SU-DHL-6 (cell line): ENCODE results near the gene STAT5A.

ENCODE experiments used
- H2AFZ ChIP-seq: fragments of 200-600 bp; sonication (generic); 2 replicates; pipeline ENCODE4 v1.6.1; 2014; ENCODE audit warnings: low read depth, mild to moderate bottlenecking, moderate library complexity, mixed read lengths, antibody characterized with exemption, low read length; ENCODE audit not compliant: severe bottlenecking
- H3F3A ChIP-seq: fragments of 200-600 bp; shearing (Covaris generic); 2 replicates; pipeline ENCODE4 v1.6.0; 2016; ENCODE audit warnings: antibody characterized with exemption, mild to moderate bottlenecking; ENCODE audit not compliant: insufficient read depth
- H3K27ac ChIP-seq: fragments of 200-600 bp; sonication (generic); 2 replicates; pipeline ENCODE4 v1.5.1; 2016; ENCODE audit warnings: low read depth, mild to moderate bottlenecking, low read length, moderate library complexity, mixed read lengths
- H3K27me3 ChIP-seq: fragments of 200-600 bp; sonication (generic), shearing (Covaris generic); 2 replicates; pipeline ENCODE4 v1.6.0; 2014; ENCODE audit warnings: mild to moderate bottlenecking, low read length
- H3K36me3 ChIP-seq: fragments of 200-600 bp; sonication (generic); 2 replicates; pipeline ENCODE4 v1.6.1; 2014; ENCODE audit warnings: mild to moderate bottlenecking, low read length, mixed read lengths
- H3K4me2 ChIP-seq: fragments of 300-600, 200-600 bp; shearing (Covaris generic), sonication (generic); 2 replicates; pipeline ENCODE4 v1.6.0; 2014; ENCODE audit warnings: low read length, low read depth, mild to moderate bottlenecking; ENCODE audit not compliant: poor library complexity, severe bottlenecking
- H3K4me3 ChIP-seq: fragments of 200-600 bp; sonication (generic); 2 replicates; pipeline ENCODE4 v1.5.1; 2014; ENCODE audit warnings: antibody characterized with exemption, low read length, mild to moderate bottlenecking, mixed read lengths; ENCODE audit not compliant: insufficient read depth, poor library complexity, severe bottlenecking
- H3K79me2 ChIP-seq: fragments of 200-600 bp; sonication (generic); 2 replicates; pipeline ENCODE4 v1.6.1; 2014; ENCODE audit warnings: mild to moderate bottlenecking, low read length, moderate library complexity; ENCODE audit not compliant: insufficient read depth
- H3K9ac ChIP-seq: fragments of 200-600 bp; sonication (generic); 2 replicates; pipeline ENCODE4 v1.7.0; 2014; ENCODE audit warnings: mild to moderate bottlenecking, low read length
- H3K9me2 ChIP-seq: fragments of 200-600 bp; sonication (generic); replicated peaks from 2 replicates; pipeline ENCODE4 v1.6.1; 2014; ENCODE audit warnings: low read length; ENCODE audit not compliant: insufficient read depth
- H3K9me3 ChIP-seq: fragments of 200-600 bp; sonication (generic); 2 replicates; pipeline ENCODE4 v1.6.1; 2014; ENCODE audit warnings: low read length, mixed read lengths; ENCODE audit not compliant: insufficient read depth
- H4K20me1 ChIP-seq: fragments of 200-600 bp; sonication (generic); 2 replicates; pipeline ENCODE4 v1.6.1; 2014; ENCODE audit warnings: low read depth, mild to moderate bottlenecking, antibody characterized with exemption, low read length, moderate library complexity, mixed read lengths
- CTCF ChIP-seq: fragments of 200-600 bp; sonication (generic); IDR thresholded peaks from one replicate; pipeline ENCODE4 v1.5.1; 2017; ENCODE audit warnings: antibody characterized with exemption, mild to moderate bottlenecking, low read length, moderate library complexity; ENCODE audit not compliant: insufficient read depth, poor library complexity, severe bottlenecking
- EZH2phosphoT487 ChIP-seq: fragments of 200-600 bp; sonication (generic), shearing (Covaris generic); conservative IDR thresholded peaks from 2 replicates; pipeline ENCODE4 v1.6.1; 2018; ENCODE audit warnings: mild to moderate bottlenecking, antibody characterized with exemption, low read length, moderate library complexity, mixed read lengths

The STAT5A gene

DNA sequence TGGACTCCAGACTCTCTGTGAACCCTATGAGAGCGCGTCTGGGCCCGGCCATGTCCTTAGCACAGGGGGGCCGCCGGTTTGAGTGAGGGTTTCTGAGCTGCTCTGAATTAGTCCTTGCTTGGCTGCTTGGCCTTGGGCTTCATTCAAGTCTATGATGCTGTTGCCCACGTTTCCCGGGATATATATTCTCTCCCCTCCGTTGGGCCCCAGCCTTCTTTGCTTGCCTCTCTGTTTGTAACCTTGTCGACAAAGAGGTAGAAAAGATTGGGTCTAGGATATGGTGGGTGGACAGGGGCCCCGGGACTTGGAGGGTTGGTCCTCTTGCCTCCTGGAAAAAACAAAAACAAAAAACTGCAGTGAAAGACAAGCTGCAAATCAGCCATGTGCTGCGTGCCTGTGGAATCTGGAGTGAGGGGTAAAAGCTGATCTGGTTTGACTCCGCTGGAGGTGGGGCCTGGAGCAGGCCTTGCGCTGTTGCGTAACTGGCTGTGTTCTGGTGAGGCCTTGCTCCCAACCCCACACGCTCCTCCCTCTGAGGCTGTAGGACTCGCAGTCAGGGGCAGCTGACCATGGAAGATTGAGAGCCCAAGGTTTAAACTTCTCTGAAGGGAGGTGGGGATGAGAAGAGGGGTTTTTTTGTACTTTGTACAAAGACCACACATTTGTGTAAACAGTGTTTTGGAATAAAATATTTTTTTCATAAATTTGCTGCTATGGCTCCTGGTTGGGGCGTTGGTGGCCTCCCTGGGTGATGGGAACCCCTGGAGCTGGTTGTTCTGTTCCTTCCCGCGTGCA, 23.1 kb downstream of the STAT5A start:
- Histone ChIP-seq H4K20me1 (no peaks in the 10 kb centered on the region), H3K4me2 (peak overlapping the region; percentile 56), H3K27ac (no peak overlapping the region)

GRCh38 chr17:42312035-42312284, 23.7 kb downstream of the STAT5A start:
- H3K27me3 ChIP-seq: no peaks in the 10 kb centered on the region
- TF ChIP-seq EZH2phosphoT487: no peak
- TF ChIP-seq CTCF: no peak
- no peaks in the 10 kb centered on the region for H3F3A ChIP-seq
- H3K9ac ChIP-seq: 0 out of 2 replicates have a peak overlapping the region, but pooled peaks have one; percentile 38
- H4K20me1 ChIP-seq: no peaks in the 10 kb centered on the region
- H3K79me2 ChIP-seq: no peaks in the 10 kb centered on the region
- H3K4me3 ChIP-seq: no peak overlapping the region
- no peak overlapping the region for H2AFZ ChIP-seq
- no peaks in the 10 kb centered on the region for H3K36me3 ChIP-seq
- no peaks in the 10 kb centered on the region for H3K9me3 ChIP-seq
- no peaks in the 10 kb centered on the region for H3K9me2 ChIP-seq
- peak overlapping the region; percentile 56 for H3K4me2 ChIP-seq
- no peak overlapping the region for H3K27ac ChIP-seq

More for the DNA sequence above, 23.1 kb downstream of the STAT5A start:
- Histone ChIP-seq H3K9me2 (no peaks in the 10 kb centered on the region), H3F3A (no peaks in the 10 kb centered on the region), H3K27me3 (no peaks in the 10 kb centered on the region), H3K9me3 (no peaks in the 10 kb centered on the region), H2AFZ (no peak overlapping the region), H3K4me3 (no peak overlapping the region), H3K9ac (0 out of 2 replicates have a peak overlapping the region, but pooled peaks have one; percentile 38), H3K36me3 (no peaks in the 10 kb centered on the region), H3K79me2 (no peaks in the 10 kb centered on the region)
- TF ChIP-seq CTCF: no peak
- no peak for TF ChIP-seq EZH2phosphoT487

GRCh38 chr17:42312285-42313130, 24.2 kb downstream of the STAT5A start:
- Histone ChIP-seq H3K4me2 (peak overlapping the region; percentile 56), H3F3A (no peaks in the 10 kb centered on the region), H3K9me3 (no peaks in the 10 kb centered on the region), H3K4me3 (no peak overlapping the region), H4K20me1 (no peaks in the 10 kb centered on the region), H2AFZ (peak overlapping the region; percentile 55), H3K9me2 (no peaks in the 10 kb centered on the region), H3K79me2 (no peaks in the 10 kb centered on the region), H3K27me3 (no peaks in the 10 kb centered on the region), H3K27ac (no peak overlapping the region), H3K36me3 (no peaks in the 10 kb centered on the region), H3K9ac (peak overlapping the region; percentile 38; the same call in 1 of the 2 replicates)
- TF ChIP-seq CTCF (peak; percentile 74), EZH2phosphoT487 (no peak)
